Activated gamma-delta T cell (primary cell): ENCODE measurements around the gene IL4R.

Experiments
- DNase-seq: peaks from one replicate; lab custom pipeline; 2025; lab: John Stamatoyannopoulos, UW

IL4R gene

DNA sequence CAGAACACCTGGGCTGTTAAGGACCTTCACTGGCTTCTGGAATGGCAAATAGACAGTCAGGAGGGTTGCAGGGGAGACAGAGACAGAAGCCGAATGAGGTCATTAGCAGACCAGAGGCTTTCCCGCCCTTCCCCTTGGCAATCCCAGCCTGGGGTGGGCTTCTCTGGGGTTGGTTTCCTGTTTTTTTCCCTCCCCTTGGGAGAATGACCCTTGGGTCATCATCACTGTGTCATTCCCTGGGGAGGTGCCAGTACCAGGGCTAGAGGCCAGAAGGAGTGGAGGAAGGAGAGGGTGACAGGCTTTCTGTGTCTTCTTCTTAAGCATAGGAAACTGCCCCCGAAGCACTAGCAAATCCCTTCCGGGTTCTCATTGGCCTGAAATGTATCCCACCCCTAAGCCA lies 45.3 kb downstream of the IL4R start:
- DNase-seq = no peak

DNA sequence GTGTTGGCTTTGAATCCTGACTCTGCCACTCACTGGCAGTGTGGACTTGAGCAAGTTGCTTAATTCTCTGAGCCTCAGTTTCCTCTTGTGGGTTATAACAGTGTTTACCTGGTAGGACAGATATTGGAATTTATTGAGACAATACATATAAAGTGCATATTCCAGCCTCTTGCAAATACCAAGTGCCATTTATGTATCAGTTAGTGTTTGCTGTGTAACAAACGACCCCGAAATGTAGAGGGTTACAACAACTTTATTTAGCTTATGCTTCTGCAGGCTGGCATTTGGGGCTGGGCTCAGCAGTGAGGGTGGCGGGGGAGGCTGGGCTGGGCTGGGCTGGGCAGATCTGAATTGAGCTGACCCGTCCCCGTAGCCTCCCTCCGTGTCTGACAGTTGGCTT lies 45.8 kb downstream of the IL4R start:
- no peak for DNase-seq

DNA sequence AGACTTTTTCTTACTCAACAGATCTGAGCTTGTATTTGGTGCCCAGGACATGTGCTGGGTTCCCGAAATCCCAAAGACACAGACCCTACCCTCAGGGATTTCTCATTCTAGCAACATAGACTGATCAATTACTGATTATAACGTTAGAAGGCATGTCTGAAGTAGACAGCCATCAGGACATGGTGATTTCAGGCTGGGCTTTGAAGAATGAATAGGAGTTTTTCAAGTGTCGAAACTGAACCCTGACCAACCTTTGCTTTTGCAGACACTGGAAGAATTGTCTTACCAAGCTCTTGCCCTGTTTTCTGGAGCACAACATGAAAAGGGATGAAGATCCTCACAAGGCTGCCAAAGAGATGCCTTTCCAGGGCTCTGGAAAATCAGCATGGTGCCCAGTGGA lies 48.2 kb downstream of the IL4R start:
- no peak for DNase-seq

DNA sequence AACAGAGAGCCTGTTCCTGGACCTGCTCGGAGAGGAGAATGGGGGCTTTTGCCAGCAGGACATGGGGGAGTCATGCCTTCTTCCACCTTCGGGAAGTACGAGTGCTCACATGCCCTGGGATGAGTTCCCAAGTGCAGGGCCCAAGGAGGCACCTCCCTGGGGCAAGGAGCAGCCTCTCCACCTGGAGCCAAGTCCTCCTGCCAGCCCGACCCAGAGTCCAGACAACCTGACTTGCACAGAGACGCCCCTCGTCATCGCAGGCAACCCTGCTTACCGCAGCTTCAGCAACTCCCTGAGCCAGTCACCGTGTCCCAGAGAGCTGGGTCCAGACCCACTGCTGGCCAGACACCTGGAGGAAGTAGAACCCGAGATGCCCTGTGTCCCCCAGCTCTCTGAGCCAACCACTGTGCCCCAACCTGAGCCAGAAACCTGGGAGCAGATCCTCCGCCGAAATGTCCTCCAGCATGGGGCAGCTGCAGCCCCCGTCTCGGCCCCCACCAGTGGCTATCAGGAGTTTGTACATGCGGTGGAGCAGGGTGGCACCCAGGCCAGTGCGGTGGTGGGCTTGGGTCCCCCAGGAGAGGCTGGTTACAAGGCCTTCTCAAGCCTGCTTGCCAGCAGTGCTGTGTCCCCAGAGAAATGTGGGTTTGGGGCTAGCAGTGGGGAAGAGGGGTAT lies 48.9 kb downstream of the IL4R start:
- no peak for DNase-seq

DNA sequence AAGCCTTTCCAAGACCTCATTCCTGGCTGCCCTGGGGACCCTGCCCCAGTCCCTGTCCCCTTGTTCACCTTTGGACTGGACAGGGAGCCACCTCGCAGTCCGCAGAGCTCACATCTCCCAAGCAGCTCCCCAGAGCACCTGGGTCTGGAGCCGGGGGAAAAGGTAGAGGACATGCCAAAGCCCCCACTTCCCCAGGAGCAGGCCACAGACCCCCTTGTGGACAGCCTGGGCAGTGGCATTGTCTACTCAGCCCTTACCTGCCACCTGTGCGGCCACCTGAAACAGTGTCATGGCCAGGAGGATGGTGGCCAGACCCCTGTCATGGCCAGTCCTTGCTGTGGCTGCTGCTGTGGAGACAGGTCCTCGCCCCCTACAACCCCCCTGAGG lies 49.5 kb downstream of the IL4R start:
- no peak for DNase-seq

DNA sequence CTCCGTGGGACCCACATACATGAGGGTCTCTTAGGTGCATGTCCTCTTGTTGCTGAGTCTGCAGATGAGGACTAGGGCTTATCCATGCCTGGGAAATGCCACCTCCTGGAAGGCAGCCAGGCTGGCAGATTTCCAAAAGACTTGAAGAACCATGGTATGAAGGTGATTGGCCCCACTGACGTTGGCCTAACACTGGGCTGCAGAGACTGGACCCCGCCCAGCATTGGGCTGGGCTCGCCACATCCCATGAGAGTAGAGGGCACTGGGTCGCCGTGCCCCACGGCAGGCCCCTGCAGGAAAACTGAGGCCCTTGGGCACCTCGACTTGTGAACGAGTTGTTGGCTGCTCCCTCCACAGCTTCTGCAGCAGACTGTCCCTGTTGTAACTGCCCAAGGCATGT lies 50.0 kb downstream of the IL4R start:
- no peak for DNase-seq

DNA sequence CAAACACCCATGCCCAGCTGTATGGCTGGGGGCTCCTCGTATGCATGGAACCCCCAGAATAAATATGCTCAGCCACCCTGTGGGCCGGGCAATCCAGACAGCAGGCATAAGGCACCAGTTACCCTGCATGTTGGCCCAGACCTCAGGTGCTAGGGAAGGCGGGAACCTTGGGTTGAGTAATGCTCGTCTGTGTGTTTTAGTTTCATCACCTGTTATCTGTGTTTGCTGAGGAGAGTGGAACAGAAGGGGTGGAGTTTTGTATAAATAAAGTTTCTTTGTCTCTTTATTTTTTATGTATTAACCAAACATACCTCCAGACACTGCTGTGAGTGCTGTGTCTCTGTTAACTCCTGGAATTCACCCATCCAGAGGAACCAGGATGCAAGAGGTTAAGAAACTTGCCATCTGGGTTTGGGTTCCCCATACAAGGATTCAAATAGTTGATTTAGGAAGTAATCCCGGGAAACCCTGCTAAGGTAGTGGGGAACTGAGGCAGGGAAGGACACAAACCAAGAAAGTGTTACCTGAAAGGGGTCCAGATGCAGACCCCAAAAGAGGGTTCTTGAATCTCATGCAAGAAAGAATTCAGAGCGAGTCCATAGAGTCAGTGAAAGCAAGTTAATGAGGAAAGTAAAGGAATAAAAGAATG lies 50.8 kb downstream of the IL4R start:
- no peak for DNase-seq

DNA sequence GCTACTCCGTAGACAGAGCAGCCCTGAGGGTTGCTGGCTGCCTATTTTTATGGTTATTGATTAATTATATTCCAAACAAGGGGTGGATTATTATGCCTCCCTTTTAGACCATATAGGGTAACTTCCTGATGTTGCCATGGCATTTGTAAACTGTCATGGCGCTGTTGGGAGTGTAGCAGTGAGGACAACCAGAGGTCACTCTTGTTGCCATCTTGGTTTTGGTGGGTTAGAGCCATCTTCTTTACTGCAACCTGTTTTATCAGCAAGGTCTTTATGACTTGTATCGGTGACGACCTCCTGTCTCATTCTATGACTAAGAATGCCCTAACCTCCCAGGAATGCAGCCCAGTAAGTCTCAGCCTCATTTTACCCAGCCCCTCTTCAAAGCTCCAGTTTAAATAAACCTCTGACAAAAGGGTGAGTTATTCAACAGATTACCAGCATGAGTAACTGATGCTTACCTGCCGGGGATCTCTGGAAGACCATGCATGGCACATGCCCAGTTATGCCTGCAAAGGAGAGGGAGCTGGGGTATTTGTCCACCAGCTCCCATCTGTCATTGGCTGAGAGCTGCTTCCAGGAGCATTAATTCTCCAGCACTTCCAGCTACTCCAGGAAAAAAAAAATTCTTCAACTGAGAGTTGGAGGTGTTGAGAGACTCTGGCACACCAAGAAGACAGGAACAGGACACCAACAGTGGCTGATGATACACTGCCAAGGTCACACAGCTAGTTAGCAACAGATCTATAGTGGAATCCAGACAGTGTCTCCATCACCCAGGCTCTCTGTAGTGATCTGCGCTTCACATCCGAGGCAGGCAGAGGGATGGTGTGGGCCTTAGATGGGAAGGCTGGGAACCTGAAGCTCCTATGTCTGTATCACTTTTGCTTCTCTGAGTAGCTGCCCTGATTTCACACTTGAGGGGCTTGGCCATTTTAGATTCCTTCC lies 51.6 kb downstream of the IL4R start:
- no peak for DNase-seq

DNA sequence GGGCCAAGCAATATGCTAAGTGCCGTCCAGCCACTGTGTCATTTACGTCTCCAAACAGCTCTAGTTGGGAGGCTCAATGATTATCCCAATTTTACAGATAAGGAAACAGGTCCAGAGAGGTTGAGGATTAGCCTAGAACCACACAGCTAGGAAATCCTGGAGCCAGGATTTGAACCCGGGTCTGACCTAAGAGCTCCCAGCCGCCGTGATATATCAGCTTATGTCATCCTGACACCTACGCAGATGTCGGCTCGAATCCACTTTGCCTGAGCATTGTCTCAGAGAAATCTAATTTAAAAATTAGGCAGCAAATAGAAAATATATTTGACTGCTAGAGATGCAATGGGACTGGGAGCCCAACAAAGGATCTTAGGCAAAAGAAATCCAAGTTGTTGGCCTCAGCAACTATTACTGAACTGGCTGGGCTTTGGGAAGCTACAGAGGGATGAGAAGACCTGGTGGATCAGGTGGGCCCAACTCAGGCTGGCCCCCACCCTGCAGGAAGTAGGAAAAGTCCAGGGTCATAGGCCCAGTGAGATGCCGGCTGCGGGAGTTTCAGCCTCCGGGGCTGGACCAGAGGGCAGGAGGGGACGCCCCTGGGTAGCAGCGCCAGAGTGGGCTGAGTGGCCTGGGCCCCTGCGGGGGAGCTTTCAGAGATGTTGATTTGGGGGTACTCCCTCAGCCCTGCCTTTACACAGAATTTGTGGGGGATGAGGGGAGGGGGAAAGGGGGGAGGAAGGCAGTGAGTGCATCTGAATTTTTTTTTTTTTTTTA lies 53.1 kb downstream of the IL4R start:
- no peak for DNase-seq

DNA sequence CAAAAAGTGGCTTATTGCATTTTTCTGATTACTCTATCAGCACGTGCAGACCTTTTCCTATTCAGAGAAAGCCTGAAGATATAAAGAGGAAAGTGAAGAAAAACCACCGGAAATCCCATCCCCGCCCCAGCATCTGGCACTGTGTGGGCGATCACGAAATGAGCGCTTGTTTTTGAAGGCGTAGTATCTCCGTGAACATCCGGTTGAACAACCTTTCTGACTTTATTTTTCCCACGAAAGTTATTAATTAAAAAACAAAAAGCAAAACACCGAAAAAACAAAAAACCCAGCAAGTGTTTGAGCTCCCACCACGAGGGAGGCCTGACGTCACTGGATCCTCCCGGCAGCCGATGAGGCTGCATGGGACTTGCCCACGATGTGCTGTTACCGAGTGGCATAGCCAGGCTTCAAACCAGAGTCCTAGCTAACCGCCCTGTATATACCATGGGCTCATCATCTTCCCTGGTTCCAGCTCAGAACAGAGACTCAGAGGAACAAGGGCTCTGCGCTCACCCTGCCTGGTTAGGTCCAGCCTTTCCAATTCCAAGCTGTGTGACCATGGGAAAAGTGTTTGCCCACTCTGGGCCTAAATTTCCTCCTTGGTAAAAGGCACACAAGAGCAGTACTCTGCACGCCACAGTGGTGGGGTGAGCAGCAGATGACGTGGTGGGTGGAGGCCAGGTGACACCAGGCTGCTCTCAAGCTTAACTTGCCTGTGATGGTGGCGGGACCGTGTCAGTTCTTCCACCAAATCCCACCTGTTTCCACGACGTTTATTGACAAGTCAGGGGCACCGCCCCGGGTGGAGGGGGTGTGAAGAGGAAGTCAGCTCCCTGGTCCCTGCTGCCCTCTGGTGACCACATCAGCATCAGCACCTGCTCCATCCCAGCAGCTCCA lies 53.9 kb downstream of the IL4R start:
- peak; percentile 64 for DNase-seq

DNA sequence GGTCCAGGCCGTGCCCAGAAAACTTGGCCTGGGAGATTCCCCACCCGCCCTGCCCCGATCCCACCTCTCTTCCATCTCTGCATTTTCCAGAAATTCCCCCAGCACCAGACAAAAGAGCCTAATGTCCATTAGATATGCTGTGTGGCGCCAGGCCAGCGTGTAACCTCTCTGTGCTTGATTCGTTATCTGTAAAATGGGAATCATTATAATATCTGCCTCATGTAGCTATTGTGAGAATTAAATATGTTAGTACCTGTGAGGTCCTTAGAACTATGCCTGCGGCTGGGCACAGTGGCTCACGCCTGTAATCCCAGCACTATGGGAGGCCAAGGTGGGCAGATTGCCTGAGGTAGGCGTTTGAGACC lies 54.6 kb downstream of the IL4R start:
- DNase-seq = no peak

DNA sequence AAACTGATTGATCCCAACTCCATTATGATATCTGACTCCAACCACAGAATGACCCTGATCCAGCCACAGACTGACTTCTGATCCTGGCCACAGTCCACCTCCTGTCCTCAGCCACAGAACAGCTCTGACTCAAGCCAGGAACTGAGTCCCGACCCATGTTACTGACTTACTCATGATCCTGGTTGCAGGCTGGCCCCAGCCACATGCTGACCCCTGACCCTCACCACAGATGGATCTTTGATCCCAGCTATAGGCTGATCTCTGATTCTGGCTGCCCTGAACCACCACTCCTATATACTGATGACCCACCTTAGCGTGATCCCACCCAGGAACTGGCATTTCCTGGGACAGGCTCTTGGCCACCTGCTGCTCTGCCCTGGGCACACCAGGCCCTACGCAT lies 56.0 kb downstream of the IL4R start:
- no peak for DNase-seq

DNA sequence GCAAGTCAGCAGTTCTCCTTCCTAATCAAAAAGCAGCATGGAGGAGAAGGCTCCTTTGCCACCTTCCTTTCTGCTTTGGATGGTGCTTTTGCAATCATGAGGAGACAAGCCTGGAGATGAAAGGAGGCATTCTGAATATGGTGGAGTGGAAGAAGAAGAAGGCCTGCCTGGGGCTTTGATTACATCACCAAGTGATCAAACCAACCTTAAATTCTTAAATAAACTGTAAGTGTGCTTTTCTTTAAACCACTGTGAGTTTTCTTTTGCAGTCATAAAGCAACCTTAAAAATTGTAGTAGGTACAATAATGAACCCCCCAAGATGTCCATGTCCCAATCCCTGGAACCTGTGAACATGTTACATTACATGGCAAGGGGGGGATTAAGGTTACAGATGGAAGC lies 56.5 kb downstream of the IL4R start:
- no peak for DNase-seq

DNA sequence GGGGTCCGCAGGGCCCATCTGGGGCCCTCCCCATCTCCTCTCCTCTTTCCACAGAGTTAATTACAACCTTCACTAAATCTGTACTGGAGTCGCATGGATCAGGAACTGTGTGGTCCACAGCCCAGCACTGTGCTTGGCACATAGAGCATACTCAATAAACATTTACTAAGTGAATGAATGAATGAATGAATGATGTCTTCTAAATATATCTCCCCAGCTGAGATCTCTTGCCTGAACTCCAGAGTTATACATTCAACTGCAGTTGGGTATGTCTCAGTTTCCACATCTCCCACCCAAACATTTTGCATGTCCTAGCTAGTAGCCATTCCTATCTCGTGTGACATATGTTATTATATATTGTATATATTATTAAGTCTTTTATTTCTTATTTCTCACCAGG lies 59.5 kb downstream of the IL4R start:
- no peak for DNase-seq

DNA sequence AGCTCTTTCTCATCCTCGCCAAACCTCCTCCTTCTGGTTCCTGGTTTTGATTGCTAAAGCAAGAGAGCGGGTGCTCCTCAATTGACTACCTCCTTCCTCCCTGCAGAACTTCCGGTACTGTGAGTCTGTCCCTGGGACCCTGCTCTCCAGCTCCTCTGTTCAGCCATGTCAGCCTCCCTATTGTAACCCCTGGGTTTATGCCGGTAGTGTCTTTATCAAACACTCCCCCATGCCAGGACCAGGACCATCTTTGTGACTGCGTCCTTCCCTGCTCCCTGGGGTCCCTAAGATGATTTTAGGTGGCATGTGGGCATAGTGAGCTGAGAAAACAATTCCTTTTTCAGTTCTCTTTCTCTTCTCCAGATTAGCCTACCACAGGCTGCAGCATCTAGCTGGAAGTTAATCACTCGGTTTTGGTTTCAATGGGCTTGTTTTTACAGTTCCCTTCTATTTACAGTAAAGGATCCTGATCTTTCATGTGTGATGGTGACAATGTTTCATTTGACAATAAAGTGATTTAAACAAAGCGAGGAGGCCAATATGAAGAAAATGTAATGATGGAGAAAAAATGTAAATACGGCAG lies 60.5 kb downstream of the IL4R start:
- no peak for DNase-seq

DNA sequence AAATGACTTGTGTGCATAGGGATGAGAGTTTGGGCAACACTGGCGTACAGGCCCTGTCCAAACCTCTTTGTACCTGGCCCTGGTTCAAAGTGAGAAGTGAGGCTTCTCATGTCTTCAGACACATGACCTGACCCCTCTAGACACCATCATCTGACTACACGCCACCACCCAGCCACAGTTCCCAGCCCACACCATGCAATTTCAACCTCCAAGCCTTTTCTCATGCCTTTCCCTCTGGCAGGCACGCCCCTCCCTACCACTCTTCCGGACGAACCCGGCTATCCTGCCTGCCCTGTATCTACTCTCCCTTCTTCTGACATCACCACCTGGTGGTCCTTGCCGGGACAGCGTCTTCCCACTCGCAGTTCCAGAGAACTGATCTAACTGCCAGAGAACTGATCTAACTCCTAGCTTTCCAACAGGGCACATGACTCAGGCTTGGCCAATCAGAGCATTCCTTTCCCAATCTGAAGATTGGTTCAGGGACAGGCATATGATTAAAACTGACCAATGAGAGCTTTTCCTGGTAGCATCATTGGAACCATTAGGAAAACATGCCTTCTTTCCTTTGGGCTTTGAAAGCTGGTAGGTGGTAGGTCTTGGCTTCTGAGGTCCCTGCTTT lies 61.1 kb downstream of the IL4R start:
- DNase-seq = no peak

DNA sequence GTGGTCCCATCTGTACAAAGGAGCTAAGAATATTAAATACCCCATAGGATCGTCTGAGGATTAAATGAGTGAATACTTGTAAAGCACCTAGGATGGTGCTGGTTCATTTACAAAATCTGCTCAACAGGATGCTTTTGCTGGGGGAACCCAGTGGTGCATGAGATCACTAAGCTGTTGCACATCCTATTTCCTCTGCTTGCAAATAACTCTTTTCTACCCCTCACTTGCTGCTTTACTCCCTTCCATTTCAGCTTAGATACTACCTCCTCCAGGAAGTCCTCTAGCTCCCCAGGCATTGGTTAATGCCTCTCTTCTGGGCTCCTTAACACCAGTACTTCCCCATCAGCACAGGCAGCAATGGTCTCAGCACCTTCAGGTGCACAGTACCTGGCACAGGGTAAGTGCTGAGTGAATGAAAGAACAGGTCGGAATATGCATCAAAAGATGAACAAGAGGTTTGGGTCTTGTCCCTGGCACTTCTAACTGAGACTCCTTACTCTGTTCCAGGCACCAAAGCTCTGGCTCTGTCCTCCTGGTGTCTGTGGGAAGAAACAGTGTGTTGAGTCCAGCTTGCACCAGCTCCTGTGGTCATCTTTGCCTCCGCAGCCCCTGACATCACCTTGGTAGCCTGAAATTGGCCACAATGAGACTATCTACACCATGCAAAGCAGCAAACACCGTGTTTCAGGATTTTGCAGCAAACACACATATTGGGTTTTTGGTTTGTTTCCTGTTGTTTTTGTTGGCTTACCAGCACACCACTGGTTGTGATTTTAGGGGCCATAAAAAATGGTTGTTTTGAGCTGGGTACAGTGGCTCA lies 64.1 kb downstream of the IL4R start:
- no peak for DNase-seq

DNA sequence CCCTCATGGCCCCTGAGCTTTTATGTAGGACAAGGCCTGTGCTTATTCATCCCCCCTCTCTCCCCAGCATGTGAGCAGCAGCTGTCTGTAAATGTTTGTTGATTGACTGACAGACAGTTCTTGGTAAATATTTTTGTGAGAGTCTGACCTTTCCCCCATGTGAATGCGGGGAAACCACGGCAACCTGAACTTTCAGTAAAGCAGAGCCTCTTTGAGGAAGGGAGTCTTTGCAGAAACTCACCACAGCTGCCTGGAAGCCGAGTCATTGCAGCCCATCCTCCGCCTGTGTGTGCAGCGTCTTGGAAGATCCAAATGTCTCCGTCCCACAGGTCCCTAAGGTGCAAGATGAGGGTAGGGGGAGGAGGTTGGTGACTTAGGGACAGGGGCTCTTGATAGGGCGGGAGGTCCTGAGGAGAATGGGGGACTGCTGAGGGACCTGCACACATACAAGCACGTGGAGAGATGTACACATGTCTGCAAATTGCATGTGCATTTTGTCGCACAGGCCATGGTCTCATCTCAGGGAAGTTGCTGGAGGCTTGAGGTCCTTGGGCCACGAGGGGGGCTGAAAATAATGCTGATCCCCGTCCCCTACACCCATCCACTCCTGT lies 65.2 kb downstream of the IL4R start:
- DNase-seq = no peak

DNA sequence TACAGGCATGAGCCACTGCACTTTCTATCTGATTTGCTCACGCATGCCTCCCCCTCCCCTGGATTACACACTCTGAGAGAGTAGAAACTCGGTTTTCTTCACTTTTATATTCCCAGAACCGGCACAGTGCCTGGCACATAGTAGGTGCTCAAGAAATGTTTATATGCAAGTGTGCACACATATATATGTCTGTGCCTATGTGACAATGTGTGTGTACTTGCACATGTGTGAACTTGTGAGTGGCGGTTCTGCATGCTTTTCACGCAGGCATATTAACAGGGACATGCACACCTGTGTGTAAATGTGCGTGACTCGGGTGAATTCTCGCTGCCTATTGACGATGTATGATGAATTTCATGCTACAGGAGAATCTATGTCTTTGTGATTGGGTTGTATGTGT lies 66.1 kb downstream of the IL4R start:
- no peak for DNase-seq
